Right lobe of liver (tissue), 6 donors: ENCODE data around the gene CCDC102A. TPM values are rescaled to one million over a fixed set of nuclear protein-coding genes. Genes with fewer than 3 reads are reported as not detected.

ENCODE experiments used
- ATAC-seq, 4 donors: fragments of 200-7000 bp; cut with Tn5 transposase; one replicate each; pipeline ENCODE4 v1.9.1; 2020; ENCODE audit warnings: mild to moderate bottlenecking in 4 of 4, moderate library complexity in 4 of 4
- DNase-seq, 3 donors: peaks; one replicate each; pipeline ENCODE4 v3.0.0-alpha.2; 2020
- H3K27ac ChIP-seq, 3 donors: fragments of 200-600 bp; one replicate each; pipeline ENCODE4 v1.8.0; 2022
- H3K27me3 ChIP-seq, 2 donors: fragments of 200-600 bp; one replicate each; pipeline ENCODE4 v1.8.0; 2022
- H3K36me3 ChIP-seq, 4 donors: fragments of 200-600 bp; sonication (generic) in 1 of 4; one replicate each; pipeline versions ENCODE4 v1.5.1 to v1.8.0; 2017 to 2022; ENCODE audit warnings: control low read depth in 1 of 4
- H3K4me1 ChIP-seq, 4 donors: fragments of 200-600 bp; sonication (generic) in 1 of 4; one replicate each; pipeline versions ENCODE4 v1.5.1 to v1.8.0; 2017 to 2022; ENCODE audit warnings: control low read depth in 1 of 4
- H3K4me3 ChIP-seq, 3 donors: fragments of 200-600 bp; one replicate each; pipeline ENCODE4 v1.8.0; 2022
- H3K9me3 ChIP-seq, 4 donors: fragments of 200-600 bp; sonication (generic) in 1 of 4; one replicate each; pipeline versions ENCODE4 v1.5.1 to v1.8.0; 2017 to 2022; ENCODE audit warnings: control low read depth in 1 of 4
- CTCF ChIP-seq, 4 donors: fragments of 200-600 bp in 3 of 4; fragments of 450-650 bp in 1 of 4; IDR thresholded peaks; one replicate each; pipeline versions ENCODE4 v1.5.1 to v1.8.0; 2016 to 2022; ENCODE audit warnings: antibody characterized with exemption in 4 of 4, mild to moderate bottlenecking in 2 of 4
- POLR2A ChIP-seq: fragments of 450-650 bp; IDR thresholded peaks from one replicate; pipeline ENCODE4 v1.6.1; 2017; ENCODE audit warnings: antibody characterized with exemption, mild to moderate bottlenecking
- WGBS: methylation state at CpG from one replicate; pipeline ENCODE4 v1.1.6; 2018; ENCODE audit warnings: low coverage, low lambda C conversion rate; ENCODE audit not compliant: insufficient coverage; ENCODE audit errors: missing lambda C conversion rate; 5-methylcytosine and 5-hydroxymethylcytosine counted together
- intact Hi-C, 2 donors: fragments of 100-400 bp; cut with DNase I; formaldehyde crosslinking; loops; one replicate each; pipeline versions ENCODE4 v1.11.2 to v1.14.1; 2022
- total RNA-seq, 6 experiments: library from RNA; depleted of rRNA in 2 of 6; stranded (reverse); fragments of >200 nt in 2 of 6; fragmentation: NEBNext Ultra II Directional in 3 of 6; extraction: Animal tissue kit (Norgen Biotek cat#: 25700) in 3 of 6; gene quantifications; one replicate each; pipeline versions ENCODE4 v1.1.0 to v1.2.4, GENCODE V29; 2016 to 2023
- donor health status: DM: no; HTN: yes; CAD: no.
- donor health status: DM: no; HTN: no; CAD: no.
- donor health status: DM: no; HTN: no; CAD: no.
- donor health status: DM: no; HTN: yes; CAD: no.
- donor health status: DM: no; HTN: yes; CAD: no.

CCDC102A gene
- total RNA-seq, 6 experiments from 2014 or later, result 0.97 to 1.9 (median 1.2) TPM

DNA sequence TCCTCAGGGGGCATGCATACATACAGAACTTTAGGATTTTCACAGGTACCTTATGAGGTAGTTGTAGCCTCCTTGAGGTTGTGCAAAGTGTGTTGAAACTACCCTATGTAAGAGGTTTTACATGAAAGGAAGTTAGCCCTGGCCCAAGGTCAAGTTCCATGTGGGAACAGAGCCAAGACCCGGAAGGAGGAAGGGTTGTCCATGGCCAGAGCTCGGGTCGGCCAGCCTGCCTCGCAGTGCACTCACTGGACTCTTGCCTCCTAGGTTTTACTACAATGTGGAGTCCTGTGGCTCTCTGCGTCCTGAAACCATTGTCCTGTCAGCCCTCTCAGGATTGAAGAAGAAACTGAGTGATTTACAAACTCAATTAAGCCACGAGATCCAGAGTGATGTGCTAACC lies 65.7 kb downstream of the CCDC102A start:
- WGBS, result 25% methylated on average over 5 of the region's 6 CpGs

GRCh38 chr16:57469917-57470470 lies 66.4 kb downstream of the CCDC102A start:
- ATAC-seq (no peak), DNase-seq (no peak)
- peaks cover 0 to 69% (median 38%) of the 10 kb centered on the region in 4 donors for H3K36me3 ChIP-seq
- TF ChIP-seq CTCF (IDR thresholded peaks at IDR 0.05) (no peak), POLR2A (no peak)
- no peak overlapping the region for H3K4me3 ChIP-seq
- H3K9me3 ChIP-seq, result no peaks in the 10 kb centered on the region
- H3K27me3 ChIP-seq, result no peaks in the 10 kb centered on the region
- H3K27ac ChIP-seq, result peak overlapping the region in 2 of 3 donors; percentile 48 to 84
- intact Hi-C loops, result loop anchor here in 1 of 2 donors (10.0 kb wide), 1 partner anchor 45 kb away; no protein-coding TSS in a partner anchor
- WGBS, result 96% methylated on average over 7 of the region's 9 CpGs
- peaks cover 0 to 38% (median 21%) of the 10 kb centered on the region in 4 donors for H3K4me1 ChIP-seq

More for the DNA sequence above, 65.7 kb downstream of the CCDC102A start:
- ATAC-seq, result peak; percentile 31 to 48 (median 46)
- peak in 1 of 3 donors; percentile 81 for DNase-seq
- Histone ChIP-seq H3K27ac (peak overlapping the region; percentile 48 to 84 (median 53)), H3K27me3 (no peaks in the 10 kb centered on the region), H3K36me3 (peaks cover 0 to 61% (median 35%) of the 10 kb centered on the region in 4 donors), H3K4me3 (no peak overlapping the region), H3K4me1 (peaks cover 0 to 38% (median 21%) of the 10 kb centered on the region in 4 donors), H3K9me3 (no peaks in the 10 kb centered on the region)
- intact Hi-C loops, result no loop called here
- TF ChIP-seq CTCF (IDR thresholded peaks at IDR 0.05), result no peak
- no peak for TF ChIP-seq POLR2A

DNA sequence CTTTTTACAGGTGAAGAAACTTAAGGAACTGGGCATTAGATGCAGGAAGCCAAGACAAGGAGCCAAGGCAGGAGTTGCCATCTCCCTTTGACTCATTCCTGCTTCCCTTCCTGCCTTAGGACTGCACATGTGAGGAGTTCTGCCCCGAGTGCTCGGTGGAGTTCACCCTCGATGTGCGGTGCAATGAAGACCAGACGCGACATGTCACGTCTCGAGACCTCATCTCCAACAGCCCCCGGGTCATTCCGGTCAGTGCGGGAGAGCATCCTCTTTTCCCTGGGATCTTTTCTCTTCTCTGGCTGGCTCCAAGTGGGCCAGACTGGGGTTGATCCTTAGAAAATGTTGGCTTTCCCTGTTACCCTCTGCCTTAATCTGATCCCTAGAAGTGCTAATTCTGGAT lies 67.3 kb downstream of the CCDC102A start:
- H3K4me1 ChIP-seq, result peaks cover 0 to 42% (median 23%) of the 10 kb centered on the region in 4 donors
- H3K27ac ChIP-seq, result no peak overlapping the region
- DNase-seq (no peak), ATAC-seq (no peak)
- intact Hi-C loops, result loop anchor here in 1 of 2 donors (10.0 kb wide), 1 partner anchor 46 kb away; no protein-coding TSS in a partner anchor
- no peaks in the 10 kb centered on the region for H3K9me3 ChIP-seq
- H3K4me3 ChIP-seq, result no peak overlapping the region
- no peak for TF ChIP-seq POLR2A
- no peak for TF ChIP-seq CTCF (IDR thresholded peaks at IDR 0.05)
- WGBS, result 73% methylated on average over 5 of the region's 11 CpGs
- H3K36me3 ChIP-seq, result peaks cover 0 to 66% (median 34%) of the 10 kb centered on the region in 4 donors
- no peaks in the 10 kb centered on the region for H3K27me3 ChIP-seq

GRCh38 chr16:57468346-57468745 lies 68.0 kb downstream of the CCDC102A start:
- TF ChIP-seq POLR2A (no peak), CTCF (IDR thresholded peaks at IDR 0.05) (no peak)
- ATAC-seq (no peak), DNase-seq (no peak)
- Histone ChIP-seq H3K36me3 (peaks cover 0 to 62% (median 32%) of the 10 kb centered on the region in 4 donors), H3K4me3 (no peak overlapping the region), H3K27me3 (no peaks in the 10 kb centered on the region), H3K4me1 (peaks cover 0 to 48% (median 26%) of the 10 kb centered on the region in 4 donors), H3K9me3 (no peaks in the 10 kb centered on the region), H3K27ac (no peak overlapping the region)
- intact Hi-C loops, result loop anchor here in 1 of 2 donors (10.0 kb wide), 1 partner anchor 46 kb away; no protein-coding TSS in a partner anchor
- WGBS, result 71% methylated on average over 1 of the region's 2 CpGs
